GM18868 (cell line): ENCODE results near the gene NFE2L1.
"Not testable (repeated sequence)": the region's sequence is repeated elsewhere in the genome, so short reads cannot be mapped to it uniquely, and the experiment has no call there.

Experiments used
- ATAC-seq: cut with Tn5 transposase; IDR thresholded peaks from one replicate; pipeline ENCODE4 v1.9.1; 2021; ENCODE audit warnings: mild to moderate bottlenecking, moderate library complexity; ENCODE audit not compliant: unreplicated experiment

The NFE2L1 gene

DNA sequence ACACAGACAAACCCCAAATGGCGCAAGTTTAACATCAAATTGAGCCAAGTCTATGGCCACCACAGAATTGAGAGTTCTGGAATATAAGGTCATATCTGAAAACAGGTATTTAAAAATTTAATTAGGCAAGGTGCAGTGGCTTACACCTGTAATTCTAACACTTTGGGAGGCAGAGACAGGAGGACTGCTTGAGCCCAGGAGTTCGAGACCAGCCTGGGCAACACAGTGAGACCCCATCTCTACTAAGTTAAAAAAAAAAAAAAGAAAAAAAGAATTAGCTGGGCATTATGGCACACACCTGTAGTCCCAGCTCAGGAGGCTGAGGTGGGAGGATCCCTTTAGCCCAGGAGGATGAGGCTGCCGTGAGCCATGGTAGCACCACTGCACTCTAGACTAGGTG lies 19.1 kb downstream of the NFE2L1 start:
- no peak for ATAC-seq

GRCh38 chr17:48067808-48068207 lies 19.6 kb downstream of the NFE2L1 start:
- not testable (repeated sequence) for ATAC-seq

GRCh38 chr17:48068491-48068961 lies 20.4 kb downstream of the NFE2L1 start:
- no peak for ATAC-seq

- ATAC-seq, result no peak
Measured at GRCh38 chr17:48070195-48070594, 22.0 kb downstream of the NFE2L1 start.

DNA sequence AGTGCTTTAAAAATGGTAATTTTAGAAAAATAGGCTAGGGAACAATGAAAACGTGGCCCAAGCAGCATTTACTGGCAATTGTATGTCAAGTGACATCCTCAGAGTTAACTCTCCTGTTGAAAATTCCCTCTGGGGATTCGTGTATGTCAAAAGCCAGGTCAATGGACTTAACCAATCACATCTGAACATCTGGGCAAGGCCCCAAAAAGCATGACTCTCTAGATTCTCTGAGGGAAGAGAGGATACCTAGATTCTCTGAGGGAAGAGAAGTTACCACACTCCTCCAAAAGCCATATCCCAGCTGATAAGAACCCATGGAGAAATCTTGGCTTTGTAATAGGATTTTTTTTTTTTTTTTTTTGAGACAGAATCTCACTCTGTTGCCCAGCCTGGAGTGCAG lies 23.5 kb downstream of the NFE2L1 start:
- no peak for ATAC-seq

- not testable (repeated sequence) for ATAC-seq
Measured at GRCh38 chr17:48072811-48073210, 24.7 kb downstream of the NFE2L1 start.

GRCh38 chr17:48073566-48074094 lies 25.5 kb downstream of the NFE2L1 start:
- ATAC-seq, result not testable (repeated sequence)

DNA sequence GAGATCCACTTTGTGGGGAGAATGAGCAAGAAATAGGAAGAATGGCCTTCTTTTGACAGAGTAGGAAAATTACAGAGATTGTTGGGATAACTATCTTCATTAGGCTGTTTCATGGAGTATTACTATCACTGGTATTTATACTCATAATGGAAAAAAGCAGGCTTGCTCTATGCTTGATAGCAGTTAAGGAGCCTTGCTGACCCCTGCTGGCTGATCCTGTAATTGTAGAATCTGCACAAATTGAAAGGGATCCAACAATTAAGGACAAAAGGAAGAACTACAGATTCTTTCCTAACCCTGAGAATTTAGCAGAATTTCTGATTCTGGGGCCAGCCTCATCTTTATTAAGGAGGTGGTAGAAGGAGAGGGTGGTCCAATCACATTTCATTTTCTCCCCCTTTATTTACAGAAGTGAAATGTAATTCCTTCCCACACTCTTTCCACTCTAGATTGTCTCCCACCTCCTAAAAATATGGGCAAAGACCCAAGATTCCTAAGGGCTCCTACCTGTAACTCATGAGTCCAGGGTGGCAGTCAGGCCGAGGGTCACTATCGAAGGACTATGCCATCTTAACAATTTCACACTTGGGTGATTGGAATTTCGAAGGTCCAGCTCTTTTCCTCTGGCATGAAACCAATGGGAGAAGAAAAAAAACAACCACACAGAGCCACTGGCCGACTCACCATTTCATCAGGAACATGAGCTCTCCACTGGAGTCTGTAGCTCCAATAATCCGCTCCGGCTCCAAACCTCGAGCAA lies 26.3 kb downstream of the NFE2L1 start:
- no peak for ATAC-seq

- ATAC-seq, result not testable (repeated sequence)
Measured at GRCh38 chr17:48077152-48077551, 29.0 kb downstream of the NFE2L1 start.

DNA sequence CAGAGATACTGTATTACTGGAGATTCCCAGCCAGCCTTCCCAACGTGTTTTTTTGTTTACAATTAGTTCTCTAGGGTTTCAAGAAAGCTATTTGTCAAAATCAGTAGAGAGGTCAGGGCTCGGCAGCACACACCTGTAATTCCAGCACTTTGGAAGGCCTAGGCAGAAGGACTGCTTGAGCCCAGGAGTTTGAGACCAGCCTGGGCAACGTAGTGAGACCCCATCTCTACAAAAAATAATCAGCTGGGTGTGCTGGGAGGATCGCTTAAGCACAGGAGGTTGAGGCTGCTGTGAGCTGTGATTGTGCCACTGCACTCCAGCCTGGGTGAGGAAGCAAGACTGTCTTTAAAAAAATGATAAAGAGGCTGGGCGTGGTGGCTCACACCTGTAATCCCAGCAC lies 33.7 kb downstream of the NFE2L1 start:
- ATAC-seq, result no peak

DNA sequence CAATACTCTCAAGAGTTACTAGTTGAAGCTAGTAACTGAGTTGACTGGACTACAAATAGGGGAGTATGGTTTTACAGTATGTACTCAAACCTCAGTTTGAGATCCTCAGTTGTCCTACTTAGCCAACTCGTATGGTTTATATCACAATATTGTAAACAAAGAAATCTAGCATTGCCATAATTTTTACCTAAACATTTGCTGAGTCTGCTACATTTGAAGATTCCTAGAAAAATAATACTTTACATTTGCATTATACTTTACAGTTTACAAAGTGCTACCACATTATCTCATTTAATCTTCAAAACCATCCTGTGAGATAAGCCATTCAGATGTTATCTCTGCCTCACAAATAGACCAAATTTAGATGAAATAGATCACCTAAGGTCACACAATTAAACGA lies 36.8 kb downstream of the NFE2L1 start:
- ATAC-seq, result no peak

DNA sequence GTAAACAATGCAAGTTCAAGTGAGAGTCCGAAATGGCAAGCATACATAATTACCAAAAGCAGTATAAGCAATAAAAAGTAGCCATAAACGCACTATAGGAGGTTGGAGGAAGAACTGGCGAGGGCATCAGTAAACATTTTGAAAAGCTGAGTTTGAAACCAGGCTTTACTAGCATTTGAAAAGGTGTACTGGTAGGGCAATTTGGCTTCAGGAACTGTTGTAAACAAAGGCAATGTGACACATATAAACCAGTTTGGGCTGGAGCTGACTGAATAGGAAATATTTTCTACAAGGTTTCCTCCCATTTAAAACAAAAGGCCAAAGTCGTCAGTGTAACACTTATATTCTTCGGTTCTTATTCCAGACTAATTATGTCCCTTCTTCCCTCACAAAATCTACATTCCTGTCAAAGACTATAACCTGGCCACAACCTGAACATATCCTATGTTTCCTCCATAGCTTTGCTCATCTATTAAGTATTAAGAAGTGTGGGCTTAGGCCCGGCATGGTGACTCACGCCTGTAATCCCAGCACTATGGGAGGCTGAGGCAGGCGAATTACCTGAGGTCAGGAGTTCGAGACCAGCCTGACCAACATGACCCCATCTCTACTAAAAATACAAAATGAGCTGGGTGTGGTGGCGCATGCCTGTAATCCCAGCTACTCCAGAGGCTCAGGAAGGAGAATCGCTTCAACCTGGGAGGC lies 45.3 kb downstream of the NFE2L1 start:
- no peak for ATAC-seq

- no peak for ATAC-seq
Measured at GRCh38 chr17:48095611-48096010, 47.5 kb downstream of the NFE2L1 start.

DNA sequence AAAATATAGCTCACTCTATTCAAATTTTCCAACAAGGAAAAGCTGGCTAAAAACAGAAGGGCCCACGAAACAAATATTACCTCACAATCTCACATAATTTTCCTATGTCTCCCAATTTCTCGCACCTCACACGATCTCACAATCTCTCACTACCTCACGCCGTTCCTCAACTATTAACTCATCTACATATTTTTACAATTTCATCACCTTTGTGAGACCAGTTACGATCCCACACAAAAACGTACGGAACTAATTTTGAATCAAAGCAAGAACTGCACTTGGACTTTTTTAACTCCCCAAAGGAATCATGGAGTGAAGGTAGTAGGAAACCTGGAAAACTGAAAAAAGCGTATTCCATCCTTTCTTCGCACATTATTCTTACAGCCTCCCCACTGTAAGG lies 52.0 kb downstream of the NFE2L1 start:
- no peak for ATAC-seq

- no peak for ATAC-seq
Measured at GRCh38 chr17:48100591-48101011, 52.4 kb downstream of the NFE2L1 start.

- peak; percentile 89 for ATAC-seq
Measured at GRCh38 chr17:48101012-48101720, 53.0 kb downstream of the NFE2L1 start, which contains the start of gene CBX1. Gene CBX1 (minus strand): TSS chr17:48101478. CDS start chr17:48077004, 24,474 bp downstream.

- no peak for ATAC-seq
Measured at GRCh38 chr17:48102043-48102750, 54.0 kb downstream of the NFE2L1 start.

- ATAC-seq, result no peak
Measured at GRCh38 chr17:48102798-48103715, 54.9 kb downstream of the NFE2L1 start.

DNA sequence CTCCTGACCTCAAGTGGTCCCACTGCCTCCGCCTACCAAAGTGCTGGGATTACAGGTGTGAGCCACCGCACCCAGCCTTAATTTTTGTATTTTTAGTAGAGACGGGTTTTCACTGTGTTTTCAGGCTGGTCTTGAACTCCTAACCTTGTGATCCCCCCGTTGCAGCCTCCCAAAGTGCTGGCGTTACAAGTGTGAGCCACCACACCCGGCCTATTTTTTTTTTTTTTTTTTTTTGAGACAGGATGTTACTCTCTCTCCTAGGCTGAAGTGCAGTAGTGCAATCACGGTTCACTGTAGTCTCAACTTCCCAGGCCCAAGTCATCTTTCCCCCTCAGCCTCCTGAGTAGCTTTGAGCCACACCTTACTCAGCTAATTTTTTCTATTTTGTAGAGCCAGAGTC lies 56.3 kb downstream of the NFE2L1 start:
- ATAC-seq, result no peak

- no peak for ATAC-seq
Measured at GRCh38 chr17:48106802-48107136, 58.6 kb downstream of the NFE2L1 start.
